Endothelial cell (in vitro differentiated cells): ENCODE measurements around the gene GRB10. TPM values are rescaled to one million over a fixed set of nuclear protein-coding genes. Genes with fewer than 3 reads are reported as not detected.

Experiments used
- DNase-seq: peaks from one replicate; pipeline ENCODE4 v3.0.0; 2021; ENCODE audit warnings: low spot score
- H3K27ac Mint-ChIP-seq: one replicate; pipeline ENCODE4 v1.8.0; 2021; ENCODE audit warnings: mixed read lengths, inconsistent platforms; ENCODE audit not compliant: unreplicated experiment
- H3K27me3 Mint-ChIP-seq: one replicate; pipeline ENCODE4 v1.8.0; 2021; ENCODE audit warnings: mild to moderate bottlenecking, moderate library complexity, mixed read lengths, inconsistent platforms; ENCODE audit not compliant: unreplicated experiment
- H3K36me3 Mint-ChIP-seq: one replicate; pipeline ENCODE4 v1.8.0; 2021; ENCODE audit warnings: mild to moderate bottlenecking, low read depth, mixed read lengths, inconsistent platforms; ENCODE audit not compliant: unreplicated experiment
- H3K4me1 Mint-ChIP-seq: one replicate; pipeline ENCODE4 v1.8.0; 2021; ENCODE audit warnings: mild to moderate bottlenecking, mixed read lengths, inconsistent platforms; ENCODE audit not compliant: unreplicated experiment
- H3K4me3 Mint-ChIP-seq: one replicate; pipeline ENCODE4 v1.8.0; 2021; ENCODE audit warnings: mild to moderate bottlenecking, mixed read lengths, inconsistent platforms; ENCODE audit not compliant: unreplicated experiment
- H3K9me3 Mint-ChIP-seq: one replicate; pipeline ENCODE4 v1.8.0; 2021; ENCODE audit warnings: mixed read lengths, inconsistent platforms; ENCODE audit not compliant: unreplicated experiment
- total RNA-seq: library from RNA; stranded (reverse); fragmentation: NEBNext Ultra II Directional; extraction: Animal tissue kit (Norgen Biotek cat#: 25700); gene quantifications from one replicate; pipeline ENCODE4 v1.2.1, GENCODE V29; 2021; ENCODE audit not compliant: unreplicated experiment
- TF ChIP-seq, protein P1 (sequence below): fragments of 200-600 bp; sonication (generic); IDR thresholded peaks from one replicate; pipeline ENCODE4 v1.5.0; 2021; ENCODE audit warnings: antibody characterized with exemption; ENCODE audit not compliant: unreplicated experiment

The GRB10 gene
- total RNA-seq, 1 donor from 2014 or later = 164 TPM

DNA sequence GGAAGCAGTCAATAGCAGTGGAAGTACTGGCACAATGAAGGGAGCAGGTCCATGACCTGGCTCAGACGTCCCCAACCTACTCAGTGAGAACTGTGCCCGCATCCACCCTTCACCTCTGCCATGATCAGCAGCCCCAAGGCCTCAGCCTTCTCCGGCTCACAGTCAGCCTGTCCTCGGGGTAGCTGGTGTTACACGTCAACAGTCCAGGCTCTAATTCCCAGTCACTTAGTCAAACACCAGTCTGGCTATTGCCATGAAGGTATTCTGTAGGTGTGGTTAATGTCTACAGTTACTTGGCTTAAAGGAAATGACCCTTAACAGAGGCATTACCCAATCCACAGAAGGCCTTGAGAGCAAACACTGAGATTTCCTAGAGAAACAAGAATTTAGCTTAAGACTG, 49.1 kb downstream of the GRB10 start:
- H3K4me3 Mint-ChIP-seq = no peak overlapping the region

DNA sequence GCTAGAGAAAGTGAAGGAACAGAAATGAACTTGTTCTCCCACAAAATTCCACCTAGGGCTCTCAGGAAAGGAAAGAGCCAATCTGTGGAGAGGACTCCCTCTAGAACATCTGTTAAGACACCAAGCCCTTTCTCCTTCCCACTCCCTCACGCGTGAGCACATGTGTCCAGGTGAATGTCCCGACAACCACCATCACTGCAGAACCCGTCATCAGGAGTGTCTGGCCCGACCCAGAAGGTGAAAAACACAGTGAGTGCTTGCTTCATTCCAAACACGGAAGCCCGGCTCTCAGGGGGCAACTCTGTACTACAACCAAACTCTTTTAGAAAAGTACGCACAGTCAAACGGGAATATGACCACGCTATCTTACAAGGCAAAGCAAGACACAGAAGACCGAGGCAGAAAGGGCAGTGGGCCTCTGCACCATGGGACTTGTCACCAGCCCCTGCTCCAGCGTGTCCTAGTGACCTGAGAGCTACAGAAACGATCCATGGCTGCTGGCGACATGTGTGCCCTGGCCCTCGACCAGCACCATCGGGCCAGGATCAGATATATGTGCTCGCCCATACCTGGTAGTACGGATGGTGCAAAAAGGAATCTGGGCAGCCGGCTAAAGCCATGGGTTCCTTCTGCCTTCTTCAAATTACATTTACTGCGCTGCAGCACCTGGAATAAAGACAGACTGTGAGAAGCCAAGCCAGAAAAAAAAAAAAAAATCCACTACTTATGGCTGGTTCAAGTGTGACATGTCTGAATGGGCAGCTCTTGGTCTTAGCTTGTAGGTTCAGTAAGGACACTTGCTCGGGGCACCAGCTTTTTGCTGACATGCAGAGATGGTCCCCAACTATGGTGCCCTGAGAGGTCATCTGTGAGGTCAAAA, 50.8 kb downstream of the GRB10 start:
- TF ChIP-seq, protein P1, sequence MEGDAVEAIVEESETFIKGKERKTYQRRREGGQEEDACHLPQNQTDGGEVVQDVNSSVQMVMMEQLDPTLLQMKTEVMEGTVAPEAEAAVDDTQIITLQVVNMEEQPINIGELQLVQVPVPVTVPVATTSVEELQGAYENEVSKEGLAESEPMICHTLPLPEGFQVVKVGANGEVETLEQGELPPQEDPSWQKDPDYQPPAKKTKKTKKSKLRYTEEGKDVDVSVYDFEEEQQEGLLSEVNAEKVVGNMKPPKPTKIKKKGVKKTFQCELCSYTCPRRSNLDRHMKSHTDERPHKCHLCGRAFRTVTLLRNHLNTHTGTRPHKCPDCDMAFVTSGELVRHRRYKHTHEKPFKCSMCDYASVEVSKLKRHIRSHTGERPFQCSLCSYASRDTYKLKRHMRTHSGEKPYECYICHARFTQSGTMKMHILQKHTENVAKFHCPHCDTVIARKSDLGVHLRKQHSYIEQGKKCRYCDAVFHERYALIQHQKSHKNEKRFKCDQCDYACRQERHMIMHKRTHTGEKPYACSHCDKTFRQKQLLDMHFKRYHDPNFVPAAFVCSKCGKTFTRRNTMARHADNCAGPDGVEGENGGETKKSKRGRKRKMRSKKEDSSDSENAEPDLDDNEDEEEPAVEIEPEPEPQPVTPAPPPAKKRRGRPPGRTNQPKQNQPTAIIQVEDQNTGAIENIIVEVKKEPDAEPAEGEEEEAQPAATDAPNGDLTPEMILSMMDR = no peak
- Mint-ChIP-seq H3K4me1 (peaks cover 59% of the 10 kb centered on the region), H3K27me3 (peaks cover 4% of the 10 kb centered on the region), H3K27ac (no peak overlapping the region), H3K36me3 (peaks cover 22% of the 10 kb centered on the region), H3K9me3 (no peaks in the 10 kb centered on the region), H3K4me3 (peak overlapping the region; percentile 21)
- no peak for DNase-seq

More for the DNA sequence above, 49.1 kb downstream of the GRB10 start:
- H3K36me3 Mint-ChIP-seq = peaks cover 25% of the 10 kb centered on the region
- no peaks in the 10 kb centered on the region for H3K9me3 Mint-ChIP-seq
- DNase-seq = no peak
- no peak overlapping the region for H3K27ac Mint-ChIP-seq
- peaks cover 50% of the 10 kb centered on the region for H3K4me1 Mint-ChIP-seq
- TF ChIP-seq, protein P1 = no peak
- H3K27me3 Mint-ChIP-seq = peaks cover 9% of the 10 kb centered on the region

DNA sequence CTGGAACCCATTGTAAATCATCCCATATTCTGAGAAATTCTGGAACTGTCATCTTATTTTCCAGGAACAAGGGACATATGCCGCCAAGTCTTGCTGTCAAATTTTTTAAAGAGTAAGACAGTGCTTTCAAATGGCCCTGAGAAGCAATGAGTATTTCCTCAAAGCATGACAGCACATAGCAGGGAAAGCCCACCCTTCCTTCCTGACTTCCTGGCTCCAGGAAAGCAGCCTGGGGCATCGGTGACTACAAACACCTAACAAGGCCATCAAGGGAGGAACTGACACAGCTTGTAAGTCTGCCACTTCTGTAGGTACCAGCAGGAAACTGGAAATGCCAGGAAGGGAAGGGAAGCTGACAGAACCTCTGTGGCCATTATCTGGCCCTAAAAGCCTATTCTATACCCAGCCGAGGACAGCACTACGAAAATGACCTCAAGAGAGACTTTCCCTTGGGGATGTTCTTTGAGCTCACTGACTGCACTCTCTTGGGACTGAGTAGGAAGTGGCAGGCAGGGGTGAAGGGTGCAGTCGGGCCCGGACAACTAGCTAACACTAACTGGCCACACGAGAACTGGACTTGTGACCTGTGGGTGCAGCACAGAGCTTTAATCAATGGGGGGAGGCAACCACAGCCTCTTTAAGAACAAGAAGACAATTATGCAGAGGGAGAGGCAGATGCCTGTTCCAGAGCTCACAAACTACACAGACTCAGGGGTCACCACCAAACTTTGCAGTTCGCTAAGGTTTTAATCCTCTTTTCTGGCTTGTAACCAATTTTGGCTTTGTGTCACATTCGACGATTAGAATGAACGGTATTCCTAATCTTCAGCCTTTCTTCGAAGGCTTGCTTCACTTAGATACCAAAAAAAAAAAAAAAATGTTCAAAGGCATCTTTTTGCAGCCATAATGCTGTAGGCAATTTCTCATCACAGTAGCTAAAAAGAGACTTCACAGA, 52.0 kb downstream of the GRB10 start:
- Mint-ChIP-seq H3K4me3 (no peak overlapping the region), H3K4me1 (peaks cover 66% of the 10 kb centered on the region), H3K27ac (peak overlapping the region; percentile 87), H3K9me3 (no peaks in the 10 kb centered on the region), H3K27me3 (peaks cover 4% of the 10 kb centered on the region), H3K36me3 (peaks cover 27% of the 10 kb centered on the region)
- TF ChIP-seq, protein P1 = no peak
- DNase-seq = no peak

DNA sequence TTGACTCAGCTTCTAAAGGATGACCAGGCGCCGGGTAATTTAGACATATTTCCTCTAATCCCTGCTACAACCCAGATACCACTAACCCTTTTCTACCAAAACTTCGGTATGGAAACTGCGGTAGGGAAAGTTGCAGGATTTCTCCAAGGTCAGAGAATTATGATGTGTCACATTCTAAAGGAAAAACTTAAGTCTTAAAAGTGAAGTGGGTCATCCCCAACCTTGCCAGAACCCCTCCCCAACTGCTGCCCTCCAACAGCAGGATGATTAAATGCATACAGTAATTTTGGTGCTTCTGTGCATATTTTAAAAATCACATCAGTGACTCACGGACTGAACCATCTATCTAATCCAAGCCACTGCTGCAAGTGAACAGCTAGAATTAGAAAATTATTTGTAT, 52.7 kb downstream of the GRB10 start:
- Mint-ChIP-seq H3K36me3 (peaks cover 27% of the 10 kb centered on the region), H3K27me3 (peaks cover 4% of the 10 kb centered on the region), H3K27ac (peak overlapping the region; percentile 67), H3K9me3 (no peaks in the 10 kb centered on the region), H3K4me1 (peaks cover 74% of the 10 kb centered on the region), H3K4me3 (no peak overlapping the region)
- TF ChIP-seq, protein P1 = no peak
- no peak for DNase-seq
